SH-SY5Y (cell line): ENCODE measurements around the gene IL1RN.

Experiments used
- GATA2 ChIP-seq: IDR thresholded peaks from 2 replicates; pipeline ENCODE4 v1.6.1; 2011; ENCODE audit warnings: mild to moderate bottlenecking, low read depth, low read length
- GATA3 ChIP-seq: IDR thresholded peaks from 2 replicates; pipeline ENCODE4 v1.6.1; 2011; ENCODE audit warnings: low read depth, mild to moderate bottlenecking, low read length, moderate library complexity

The IL1RN gene

GRCh38 chr2:113126845-113127645 lies at the start of gene IL1RN:
IL1RN (plus strand) TSS chr2:113127598; CDS start chr2:113127625, 27 bp downstream.
- TF ChIP-seq GATA2 = no peak
- TF ChIP-seq GATA3 = no peak

GRCh38 chr2:113077921-113078320 lies 49.5 kb upstream of the IL1RN start:
- TF ChIP-seq GATA3 (no peak), GATA2 (no peak)

GRCh38 chr2:113078350-113078839 lies 49.0 kb upstream of the IL1RN start:
- TF ChIP-seq GATA2 = no peak

GRCh38 chr2:113079131-113079530 lies 48.3 kb upstream of the IL1RN start:
- TF ChIP-seq GATA2 (no peak), GATA3 (no peak)

GRCh38 chr2:113080134-113080533 lies 47.3 kb upstream of the IL1RN start:
- TF ChIP-seq GATA3 (no peak), GATA2 (no peak)

GRCh38 chr2:113081488-113082210 lies 45.7 kb upstream of the IL1RN start:
- TF ChIP-seq GATA2 = no peak
- no peak for TF ChIP-seq GATA3

- no peak for TF ChIP-seq GATA2
- TF ChIP-seq GATA3 = no peak
Measured at GRCh38 chr2:113083296-113083695, 44.1 kb upstream of the IL1RN start.

- TF ChIP-seq GATA3 = no peak
- TF ChIP-seq GATA2 = no peak
Measured at GRCh38 chr2:113084249-113085000, 43.0 kb upstream of the IL1RN start.

GRCh38 chr2:113085542-113085941 lies 41.9 kb upstream of the IL1RN start:
- no peak for TF ChIP-seq GATA2
- TF ChIP-seq GATA3 = no peak

GRCh38 chr2:113088213-113088992 lies 39.0 kb upstream of the IL1RN start:
- no peak for TF ChIP-seq GATA3

- TF ChIP-seq GATA3 (no peak), GATA2 (no peak)
Measured at GRCh38 chr2:113089916-113090315, 37.5 kb upstream of the IL1RN start.

- TF ChIP-seq GATA3 = no peak
Measured at GRCh38 chr2:113091231-113091896, 36.0 kb upstream of the IL1RN start.
